Measurements from ENCODE around the gene PGP. TPM values are rescaled to one million over a fixed set of nuclear protein-coding genes. Genes with fewer than 3 reads are reported as not detected.

PGP gene
- total RNA-seq, 1 experiment from 2014 or later = 82.0 TPM

DNA sequence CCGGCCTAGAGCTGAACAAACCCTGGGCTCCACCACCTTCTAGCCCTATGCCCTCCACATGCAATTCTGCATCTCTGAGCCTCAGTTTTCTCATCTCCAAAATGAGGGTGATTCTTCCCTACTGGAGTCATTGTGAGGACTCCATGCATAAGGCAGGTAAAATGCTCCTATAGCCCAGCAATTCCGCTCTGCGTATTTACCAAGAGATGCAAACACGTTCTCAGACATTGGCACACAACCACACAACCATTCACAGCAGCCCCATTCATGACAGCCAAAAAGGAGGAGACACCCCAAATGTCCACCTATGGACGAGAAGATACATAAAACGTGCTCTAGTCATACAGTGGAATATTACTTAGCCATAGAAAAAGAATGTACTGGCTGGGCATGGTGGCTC lies 14.3 kb downstream of the PGP start:
- no peak for DNase-seq (ENCODE audit: low spot score)

DNA sequence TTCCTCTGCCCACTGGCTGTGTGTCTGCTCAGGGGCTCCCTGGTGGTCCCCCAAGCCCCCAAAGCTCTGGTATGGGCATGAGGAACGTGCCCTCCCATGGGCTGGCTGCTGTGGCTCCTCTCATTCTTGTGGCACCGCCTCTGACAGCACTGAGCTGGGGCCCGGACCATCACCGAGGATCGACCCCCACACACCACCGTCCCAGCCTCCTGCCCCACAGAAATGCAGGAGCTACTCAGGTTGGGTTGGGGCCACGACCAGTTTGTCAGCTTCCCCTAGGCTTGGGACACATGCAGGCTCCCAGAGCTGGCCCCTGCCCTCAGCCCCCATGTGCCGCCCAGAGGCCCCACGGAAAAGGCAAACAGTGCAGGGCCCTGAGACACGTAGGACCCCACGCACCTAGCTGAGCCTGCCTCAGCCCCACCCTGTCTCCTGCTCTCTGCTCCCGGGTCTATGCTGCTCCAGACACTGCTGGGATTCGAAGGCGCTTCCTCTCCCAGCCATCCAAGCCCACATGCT lies 15.0 kb downstream of the PGP start:
- DNase-seq (ENCODE audit: low spot score) = no peak

DNA sequence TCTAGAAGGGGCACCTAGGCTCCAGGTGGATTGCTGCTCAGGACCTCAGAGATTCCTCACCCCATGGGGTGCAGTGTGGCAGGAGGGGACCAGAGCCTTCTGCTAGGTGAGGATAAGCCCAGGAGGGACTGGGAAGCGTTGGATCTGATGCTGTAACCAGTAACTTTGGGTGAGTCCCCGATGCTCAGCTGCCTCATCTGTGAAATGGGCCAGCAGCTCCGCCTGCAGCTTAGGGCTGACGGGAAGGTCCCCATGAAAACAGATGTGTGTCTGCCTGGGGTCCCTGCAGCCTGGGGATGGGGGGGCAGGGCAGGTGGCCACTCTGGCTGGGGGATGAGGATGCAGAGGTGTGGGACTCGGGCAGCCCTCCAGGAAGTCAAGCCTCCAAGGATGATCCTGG lies 15.5 kb downstream of the PGP start:
- DNase-seq (ENCODE audit: low spot score) = no peak

DNA sequence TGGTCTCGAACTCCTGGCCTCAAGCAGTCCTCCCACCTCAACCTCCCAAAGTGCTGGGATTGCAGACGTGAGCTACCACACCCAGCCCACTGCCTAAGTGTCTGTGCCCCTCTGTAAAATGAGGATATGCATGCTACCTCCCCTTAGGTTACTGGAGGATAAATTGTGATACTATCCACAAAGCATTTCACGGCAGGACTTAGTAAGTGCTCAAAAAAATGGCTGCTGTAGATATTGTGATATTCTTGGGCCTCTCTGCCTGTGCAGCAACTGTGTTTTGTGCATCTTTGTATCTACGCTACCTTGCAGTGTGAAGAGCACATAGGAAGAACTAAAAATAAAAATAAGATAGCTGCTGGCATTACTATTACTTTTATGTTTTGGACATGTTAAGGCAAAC lies 16.4 kb downstream of the PGP start:
- no peak for DNase-seq (ENCODE audit: low spot score)

DNA sequence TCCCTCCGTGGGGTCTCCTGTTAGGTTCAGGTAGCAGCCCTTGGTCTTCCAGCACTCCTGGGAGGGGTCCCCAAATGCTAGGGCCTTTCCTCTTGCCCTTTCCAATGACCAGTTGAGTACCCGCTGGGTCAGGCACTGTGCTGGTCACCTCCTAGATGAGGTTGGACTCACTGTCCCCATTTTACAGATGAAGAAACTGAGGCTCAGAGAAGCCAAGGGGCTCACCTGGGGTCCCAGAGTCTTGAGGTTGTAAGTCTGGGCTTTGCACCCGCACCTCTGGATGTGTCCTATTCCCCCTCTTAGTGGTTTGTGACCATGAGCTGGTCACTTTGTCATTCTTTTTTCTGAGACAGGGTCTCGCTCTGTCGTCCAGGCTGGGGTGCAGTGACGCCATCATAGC lies 16.9 kb downstream of the PGP start:
- no peak for DNase-seq (ENCODE audit: low spot score)

DNA sequence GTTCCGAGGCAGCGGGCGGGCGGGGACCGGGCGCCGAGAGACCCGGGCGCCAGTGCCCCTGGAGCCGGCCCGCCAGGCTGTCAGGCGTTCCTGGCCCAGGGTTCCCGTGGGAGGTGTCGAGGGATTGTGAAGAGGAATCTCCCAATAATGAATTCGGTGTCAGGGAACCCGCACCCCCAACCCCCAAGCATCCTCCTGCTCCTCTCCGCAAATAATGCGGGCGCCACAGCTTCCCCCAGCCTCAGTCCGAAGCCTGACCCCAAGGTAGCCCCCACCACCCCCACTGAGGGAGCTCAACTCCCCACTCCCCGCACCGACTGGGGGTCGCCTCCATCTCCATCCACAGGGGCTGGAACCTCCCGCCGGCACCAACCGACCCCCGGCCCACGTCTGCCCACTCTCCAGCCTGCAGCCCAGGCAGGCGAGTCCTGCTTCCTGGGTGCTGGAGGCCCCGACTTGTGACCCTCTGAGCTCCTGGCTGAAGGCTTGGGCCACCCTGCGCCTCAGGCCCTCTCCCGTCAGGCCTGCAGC lies 17.6 kb downstream of the PGP start:
- DNase-seq (ENCODE audit: low spot score) = no peak

DNA sequence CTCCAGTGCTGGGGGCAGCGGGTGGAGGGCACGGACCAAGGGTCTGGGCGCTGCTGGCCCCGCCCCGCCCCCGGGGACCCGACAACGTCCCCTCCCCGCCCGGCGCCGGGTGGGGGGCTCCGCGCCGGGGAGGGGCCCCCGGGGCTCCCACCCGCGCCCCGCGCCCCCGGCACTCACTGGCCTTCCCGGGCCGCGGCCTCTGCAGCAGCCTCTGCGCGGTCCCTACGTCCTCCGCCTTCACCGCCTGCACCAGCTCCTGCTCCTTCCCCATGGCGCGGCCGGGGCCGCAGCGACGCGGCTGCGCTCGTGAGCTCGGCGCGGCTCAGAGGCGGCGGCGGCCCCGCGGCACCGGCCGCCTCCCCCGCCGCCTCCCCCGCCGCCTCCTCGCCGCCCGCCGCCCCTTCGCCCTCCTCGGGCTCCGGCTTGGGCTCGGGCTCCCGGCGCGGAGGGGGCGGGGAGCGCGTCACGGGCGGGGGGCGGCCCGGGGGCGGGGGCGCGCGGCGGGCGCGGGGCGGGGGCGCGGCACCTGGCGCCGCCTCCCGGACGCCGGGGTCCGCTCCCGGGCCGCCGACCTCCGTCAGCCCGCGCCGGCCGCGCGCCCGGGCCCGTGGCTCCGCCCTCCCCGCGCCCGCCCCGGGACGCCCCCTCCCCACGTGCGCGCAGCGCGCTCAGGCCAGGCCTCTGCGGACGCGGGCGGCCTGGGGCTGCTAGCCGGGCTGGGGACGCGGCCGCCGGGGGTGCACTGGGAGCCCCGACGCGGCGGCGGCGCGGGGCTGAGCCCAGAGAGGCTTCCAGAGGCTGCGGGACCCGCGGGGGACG lies 18.3 kb downstream of the PGP start, which contains the start of gene CASKIN1:
TSS of gene CASKIN1 (minus strand) at position 444 of the 819 bp plus-strand sequence. CDS start at position 271, 173 bp downstream.
- no peak for DNase-seq (ENCODE audit: low spot score)

DNA sequence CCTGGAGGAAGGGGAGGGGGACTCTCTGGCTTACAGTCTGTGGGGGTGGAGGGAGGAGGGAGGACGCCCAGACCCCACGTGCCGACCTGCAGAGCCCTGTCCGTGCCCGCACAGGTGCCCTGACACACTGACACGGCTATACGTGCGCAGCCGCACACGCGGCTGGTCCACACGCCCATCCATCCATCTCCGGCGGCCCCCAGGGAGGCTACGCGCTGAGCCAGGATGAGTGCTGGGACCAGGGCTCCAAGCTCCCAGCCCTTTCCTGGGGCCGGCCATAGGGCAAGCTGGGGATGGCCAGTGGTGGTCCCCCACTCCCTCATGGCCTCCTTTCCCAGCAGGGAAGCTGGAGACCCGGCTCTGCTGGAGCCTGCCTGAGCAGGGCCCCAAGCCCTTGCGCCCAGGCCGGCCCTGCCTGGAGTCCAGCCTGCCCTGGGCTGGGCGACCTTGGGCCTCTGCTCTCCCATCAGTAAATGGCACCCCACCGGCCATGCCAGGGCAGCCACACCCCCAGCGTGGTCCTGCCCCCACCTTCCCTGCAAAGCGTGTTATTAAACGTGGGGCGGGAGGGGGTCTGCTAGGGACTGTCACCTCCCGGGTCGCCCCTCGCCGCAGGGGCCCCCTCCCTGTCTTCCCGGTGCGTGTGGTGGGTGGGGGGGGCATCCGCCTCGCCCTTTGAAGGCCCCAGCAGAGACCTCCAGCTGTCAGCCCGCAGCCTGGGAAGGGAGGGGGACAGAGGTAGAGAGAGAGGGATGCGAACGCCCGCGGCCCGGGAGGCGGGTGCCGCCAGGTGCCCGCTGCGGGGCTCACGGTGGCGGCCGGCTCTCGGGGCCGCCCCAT lies 19.1 kb downstream of the PGP start:
- no peak for DNase-seq (ENCODE audit: low spot score)

DNA sequence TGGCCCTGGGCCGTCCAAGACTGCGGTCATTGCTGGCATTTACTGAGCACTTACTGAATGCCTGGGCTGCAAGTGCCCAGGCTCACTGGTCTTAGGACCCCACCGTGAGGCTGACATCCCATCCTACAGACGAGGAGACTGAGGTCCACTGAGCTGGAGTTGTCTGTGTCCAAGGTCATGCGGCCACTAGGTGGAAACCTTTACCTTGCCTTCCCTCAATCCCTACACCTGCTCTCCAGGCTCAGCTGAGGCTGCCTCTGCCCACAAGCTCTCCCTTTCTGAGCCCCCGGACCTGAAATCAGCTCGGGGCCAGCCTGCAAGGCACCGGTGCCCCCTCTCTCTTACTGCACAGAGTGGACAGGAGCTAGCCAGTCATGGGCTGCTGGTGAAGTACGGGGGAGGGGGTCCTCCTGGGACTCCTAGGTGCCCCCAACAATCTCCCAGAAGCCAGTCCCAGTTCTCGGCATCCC lies 19.8 kb downstream of the PGP start:
- DNase-seq (ENCODE audit: low spot score) = peak; percentile 74

DNA sequence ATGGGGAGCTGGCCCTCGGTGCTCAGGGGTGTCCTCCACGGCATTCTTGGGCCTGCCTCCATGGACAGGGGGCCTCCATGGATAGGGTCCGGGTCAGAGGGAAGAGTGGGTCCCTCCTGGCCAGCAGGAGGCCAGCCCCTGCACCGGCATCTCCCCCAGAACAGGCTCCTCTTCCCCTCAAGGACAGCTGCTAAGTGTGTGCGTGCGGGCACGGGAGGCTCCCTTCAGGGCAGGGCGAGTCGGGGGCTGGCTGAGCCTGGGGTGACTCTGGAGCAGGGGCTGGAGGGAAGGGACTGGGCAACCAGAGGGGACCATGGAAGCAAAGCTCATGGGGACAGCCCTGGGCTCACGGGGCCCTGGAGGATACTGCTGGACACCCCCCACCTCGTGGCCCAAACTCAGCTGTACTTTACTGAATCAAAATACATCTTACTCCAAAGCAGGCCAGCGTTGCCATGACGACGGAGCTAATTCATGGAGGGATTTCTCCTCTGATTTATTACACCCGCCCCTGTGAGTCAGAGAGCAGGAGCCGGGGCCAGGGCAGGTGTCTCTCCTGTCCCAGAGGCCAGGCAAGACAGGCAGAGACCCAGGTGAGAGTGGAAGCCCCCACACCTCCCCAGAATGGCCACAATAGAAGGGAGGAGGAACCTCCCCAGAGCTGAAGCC lies 20.3 kb downstream of the PGP start:
- DNase-seq (ENCODE audit: low spot score) = peak; percentile 66

DNA sequence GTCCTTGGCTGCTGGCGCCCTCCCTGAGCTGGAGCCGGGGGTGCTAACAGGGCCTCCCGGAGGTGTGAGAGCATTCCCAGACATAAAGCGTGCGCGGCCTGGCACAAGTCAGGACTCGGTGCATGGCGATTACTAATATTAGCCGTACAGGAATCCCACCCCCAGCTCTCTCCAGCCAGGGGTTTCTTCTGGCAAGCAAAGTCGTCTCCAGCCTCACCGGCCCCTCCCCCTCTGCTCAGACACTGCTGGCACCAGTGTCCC lies 23.3 kb downstream of the PGP start:
- no peak for DNase-seq (ENCODE audit: low spot score)

DNA sequence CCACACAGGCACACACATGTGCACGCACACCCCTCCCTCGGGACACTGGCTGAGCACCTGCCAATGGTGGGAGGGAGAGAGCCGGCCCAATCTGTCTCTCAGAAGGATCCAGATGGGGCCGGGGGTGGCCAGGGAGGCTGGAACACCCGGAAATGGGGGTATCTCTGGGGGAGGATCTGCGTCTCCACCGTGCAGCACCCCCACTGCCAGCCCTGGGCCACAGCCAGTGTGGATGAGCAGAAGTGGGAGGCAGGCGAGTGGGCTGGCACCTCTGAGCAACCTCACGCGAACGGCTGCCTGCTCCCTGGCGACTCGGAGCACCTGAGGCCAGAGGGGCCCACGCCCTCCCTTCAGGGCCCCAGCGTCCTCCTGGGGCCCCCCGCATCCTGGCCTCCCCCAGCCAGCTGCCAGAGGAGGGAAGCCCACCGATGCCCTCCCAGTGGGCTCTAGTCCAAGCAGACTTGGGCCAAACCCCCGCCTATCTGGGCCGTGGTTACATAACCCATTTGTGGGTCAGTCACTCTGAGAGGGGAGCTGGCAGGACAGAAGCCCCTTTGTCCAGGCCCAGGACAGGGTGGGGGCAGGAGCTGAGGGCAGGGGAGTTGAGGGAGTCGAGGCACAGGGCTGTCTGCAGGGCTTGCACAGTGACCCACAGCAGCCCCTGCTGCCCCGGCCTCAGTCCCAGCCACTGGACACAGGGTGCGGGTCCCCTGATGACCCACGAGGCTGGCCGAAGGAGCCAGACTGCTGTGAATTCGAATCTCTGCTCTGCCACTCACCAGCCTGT lies 23.8 kb downstream of the PGP start:
- DNase-seq (ENCODE audit: low spot score) = no peak

DNA sequence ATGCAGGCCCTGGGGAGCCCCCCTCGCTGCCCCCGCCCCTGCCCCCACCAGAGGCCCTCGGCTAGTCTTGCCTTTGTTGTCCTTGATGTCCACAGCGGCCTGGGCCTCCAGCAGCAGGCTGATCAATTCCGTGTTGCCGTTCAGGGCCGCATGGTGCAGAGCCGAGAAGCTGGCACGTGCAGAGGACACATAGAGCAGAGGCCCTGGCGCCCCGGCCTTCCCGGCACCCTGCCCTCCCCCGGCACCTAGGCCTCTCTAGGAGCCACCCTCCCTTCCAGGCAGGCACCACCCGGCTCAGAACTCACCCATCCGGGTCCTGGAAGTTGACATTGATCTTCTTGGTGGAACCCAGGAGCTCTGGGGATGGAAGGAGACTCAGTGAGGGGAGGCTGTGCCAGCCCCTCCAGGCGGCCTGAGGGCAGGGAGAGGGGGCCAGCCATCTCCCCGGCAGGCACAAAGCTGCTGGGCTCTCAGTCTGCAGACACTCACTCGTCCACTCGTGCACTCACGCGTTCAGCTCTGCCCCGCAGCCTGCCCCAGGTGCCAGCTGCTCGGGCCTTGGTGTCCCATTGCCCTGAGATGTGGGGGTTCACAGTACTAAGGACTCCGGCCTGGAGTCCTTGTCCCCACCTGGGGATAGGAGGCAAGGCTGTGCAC lies 24.5 kb downstream of the PGP start:
- DNase-seq (ENCODE audit: low spot score) = no peak

DNA sequence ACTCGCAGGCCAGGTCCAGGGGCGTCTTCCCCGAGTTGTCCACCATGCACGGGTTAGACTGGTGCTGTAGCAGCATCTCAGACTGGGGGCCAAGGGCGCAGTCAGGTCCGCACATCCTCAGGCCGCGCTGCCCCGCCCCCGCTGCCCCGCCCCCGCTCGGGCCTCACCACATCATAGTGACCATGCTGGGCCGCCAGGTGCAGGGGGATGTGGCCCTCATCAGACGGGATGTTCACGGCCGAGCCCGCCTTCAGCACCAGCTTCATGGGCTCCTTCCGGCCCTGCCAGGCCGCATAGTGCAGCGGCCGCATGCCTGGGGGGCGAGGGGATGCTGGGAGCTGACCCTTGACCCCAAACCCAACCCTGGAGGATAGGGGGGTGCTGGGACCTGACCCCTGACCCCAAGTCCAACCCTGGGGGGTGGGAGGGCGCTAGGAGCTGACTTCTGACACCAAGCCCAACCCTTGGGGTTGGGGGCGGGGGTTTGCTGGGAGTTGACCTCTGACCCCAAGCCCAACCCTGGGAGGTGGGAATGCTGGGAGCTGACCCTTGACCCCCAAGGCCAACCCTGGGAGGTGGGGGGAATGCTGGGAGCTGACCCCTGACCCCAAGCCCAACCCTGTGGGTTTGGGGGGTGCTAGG lies 25.3 kb downstream of the PGP start:
- DNase-seq (ENCODE audit: low spot score) = no peak

DNA sequence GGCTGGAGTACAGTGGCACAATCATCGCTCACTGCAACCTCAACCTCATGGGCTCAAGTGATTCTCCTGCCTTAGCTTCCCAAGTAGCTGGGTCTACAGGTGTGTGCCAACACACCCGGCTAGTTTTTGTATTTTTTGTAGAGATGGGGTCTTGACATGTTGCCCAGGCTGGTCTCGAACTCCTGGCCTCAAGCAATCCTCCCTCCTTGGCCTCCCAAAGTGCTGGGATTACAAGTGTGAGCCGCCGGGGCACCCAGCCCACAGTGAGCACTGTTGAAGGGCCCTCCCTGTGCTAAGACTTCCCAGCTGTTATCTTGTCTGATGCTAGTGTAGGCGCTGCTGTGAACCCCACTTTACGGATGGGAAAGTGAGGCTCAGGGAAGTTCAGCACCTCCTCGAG lies 26.2 kb downstream of the PGP start:
- no peak for DNase-seq (ENCODE audit: low spot score)

DNA sequence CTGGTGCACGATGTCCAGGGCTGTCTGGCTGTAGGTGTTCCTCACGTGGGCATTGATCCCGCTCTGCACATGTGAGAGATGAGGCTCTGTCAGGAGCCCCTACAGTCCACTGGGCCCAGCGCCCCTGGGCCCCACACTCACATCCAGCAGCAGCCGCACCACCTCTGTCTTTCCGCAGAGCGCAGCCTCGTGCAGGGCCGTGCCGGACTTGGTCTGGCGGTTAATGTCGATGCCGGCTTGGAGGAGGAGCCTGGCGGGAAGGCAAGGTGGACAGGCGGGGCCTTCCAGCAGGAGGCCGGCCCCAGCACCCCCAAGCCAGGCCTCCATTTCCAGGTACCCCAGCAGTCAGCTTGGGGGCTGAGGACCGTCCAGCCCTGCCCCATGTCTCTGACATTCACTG lies 27.4 kb downstream of the PGP start:
- DNase-seq (ENCODE audit: low spot score) = no peak

DNA sequence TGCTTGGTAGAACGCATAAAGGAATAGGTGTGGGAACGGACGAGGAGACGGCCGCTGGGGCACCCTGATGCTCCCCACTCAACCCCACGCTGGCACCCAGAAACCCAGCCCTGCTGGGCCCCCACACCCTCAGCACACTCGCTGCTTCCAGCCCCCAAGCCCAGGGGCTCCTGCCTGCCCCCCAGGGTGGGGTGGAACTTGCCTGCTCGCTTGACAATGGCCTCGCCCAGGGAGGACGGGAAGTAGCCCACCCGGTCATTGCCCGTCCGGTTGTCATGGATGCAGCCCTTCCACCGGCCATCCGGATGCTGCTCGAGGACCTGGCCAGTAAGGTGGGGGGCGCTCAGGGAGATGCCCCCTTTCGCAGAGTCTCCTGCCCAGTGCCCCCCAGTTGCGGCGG lies 28.1 kb downstream of the PGP start:
- DNase-seq (ENCODE audit: low spot score) = no peak

DNA sequence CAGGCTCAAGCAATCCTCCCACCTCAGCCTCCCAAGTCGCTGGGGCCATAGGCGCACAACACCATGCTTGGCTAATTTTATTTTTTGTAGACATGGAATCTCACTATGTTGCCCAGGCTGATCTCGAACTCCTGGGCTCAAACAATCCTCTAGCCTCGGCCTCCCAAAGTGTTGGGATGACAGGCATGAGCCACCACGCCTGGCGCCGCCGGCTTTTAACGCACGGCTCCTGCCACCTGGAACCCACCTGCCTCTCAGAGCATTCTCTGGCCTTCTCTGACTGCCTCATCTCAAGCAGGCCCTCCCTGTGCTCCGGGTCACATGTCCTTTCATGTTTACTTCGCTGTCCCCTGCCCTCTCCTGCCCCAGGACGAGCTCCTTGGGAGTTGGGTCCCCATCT lies 28.6 kb downstream of the PGP start:
- DNase-seq (ENCODE audit: low spot score) = no peak

DNA sequence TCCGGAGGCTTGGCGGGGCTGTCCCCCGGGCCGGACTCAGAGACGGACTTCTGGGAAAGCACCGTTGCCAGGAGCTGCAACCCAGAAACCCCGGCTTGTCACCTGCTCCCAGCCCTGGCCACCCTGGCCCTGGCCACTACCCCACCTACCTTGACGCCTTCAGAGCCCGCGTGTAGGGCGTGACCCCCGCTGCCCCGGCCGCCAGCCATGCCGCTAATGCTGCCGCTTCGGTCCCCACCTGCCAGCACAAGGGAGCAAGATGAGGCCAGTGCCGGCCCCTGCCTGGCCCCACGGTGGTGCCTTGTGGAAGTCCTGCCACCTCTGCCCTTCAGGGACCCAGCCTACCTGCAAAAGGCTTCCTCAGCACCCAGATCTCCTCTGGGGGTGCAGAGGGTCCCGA lies 29.7 kb downstream of the PGP start:
- DNase-seq (ENCODE audit: low spot score) = no peak

DNA sequence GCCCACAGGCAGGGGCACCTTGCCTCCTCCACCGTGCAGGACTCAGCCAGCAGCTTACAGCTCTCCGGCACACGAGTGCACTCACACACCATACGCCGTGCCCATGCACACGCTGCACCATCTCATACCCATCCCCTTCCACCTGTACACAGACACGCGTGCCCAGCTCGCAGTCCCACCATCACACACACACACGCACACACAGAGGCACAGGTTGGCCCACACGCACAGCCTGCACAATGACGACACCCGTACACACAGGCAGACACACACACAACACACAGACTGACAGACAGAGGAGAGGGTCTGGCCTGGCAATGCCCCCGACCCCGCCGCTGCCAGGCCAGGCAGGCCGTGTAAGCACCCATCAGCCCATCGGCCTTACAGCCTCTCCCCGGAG lies 30.3 kb downstream of the PGP start:
- no peak for DNase-seq (ENCODE audit: low spot score)
